SK-N-MC (cell line): Measurements from ENCODE around the gene MMP27.

Source experiments
- EZH2 ChIP-seq: fragments of 200-600 bp; sonication (generic); IDR thresholded peaks from one replicate; pipeline ENCODE4 v1.6.1; 2017; ENCODE audit warnings: antibody characterized with exemption
- FOXP2 ChIP-seq: optimal IDR thresholded peaks from 2 replicates; pipeline ENCODE3; 2011; ENCODE audit warnings: mild to moderate bottlenecking, moderate library complexity; ENCODE audit not compliant: insufficient read depth; ENCODE audit errors: extremely low read length, control extremely low read depth
- POLR2AphosphoS5 ChIP-seq: IDR thresholded peaks from 2 replicates; pipeline ENCODE4 v1.6.1; 2012; ENCODE audit warnings: mild to moderate bottlenecking, low read depth, low read length, borderline replicate concordance

- TF ChIP-seq POLR2AphosphoS5 (no peak), EZH2 (no peak), FOXP2 (no peak)
Observed at GRCh38 chr11:102680945-102681344, 24.6 kb downstream of the MMP27 start.
